Measurements from ENCODE around the gene TACR2. TPM values are rescaled to one million over a fixed set of nuclear protein-coding genes. Genes with fewer than 3 reads are reported as not detected.

The TACR2 gene
- polyA plus RNA-seq, 3 donors: 0.19 to 0.23 (median 0.20) TPM

DNA sequence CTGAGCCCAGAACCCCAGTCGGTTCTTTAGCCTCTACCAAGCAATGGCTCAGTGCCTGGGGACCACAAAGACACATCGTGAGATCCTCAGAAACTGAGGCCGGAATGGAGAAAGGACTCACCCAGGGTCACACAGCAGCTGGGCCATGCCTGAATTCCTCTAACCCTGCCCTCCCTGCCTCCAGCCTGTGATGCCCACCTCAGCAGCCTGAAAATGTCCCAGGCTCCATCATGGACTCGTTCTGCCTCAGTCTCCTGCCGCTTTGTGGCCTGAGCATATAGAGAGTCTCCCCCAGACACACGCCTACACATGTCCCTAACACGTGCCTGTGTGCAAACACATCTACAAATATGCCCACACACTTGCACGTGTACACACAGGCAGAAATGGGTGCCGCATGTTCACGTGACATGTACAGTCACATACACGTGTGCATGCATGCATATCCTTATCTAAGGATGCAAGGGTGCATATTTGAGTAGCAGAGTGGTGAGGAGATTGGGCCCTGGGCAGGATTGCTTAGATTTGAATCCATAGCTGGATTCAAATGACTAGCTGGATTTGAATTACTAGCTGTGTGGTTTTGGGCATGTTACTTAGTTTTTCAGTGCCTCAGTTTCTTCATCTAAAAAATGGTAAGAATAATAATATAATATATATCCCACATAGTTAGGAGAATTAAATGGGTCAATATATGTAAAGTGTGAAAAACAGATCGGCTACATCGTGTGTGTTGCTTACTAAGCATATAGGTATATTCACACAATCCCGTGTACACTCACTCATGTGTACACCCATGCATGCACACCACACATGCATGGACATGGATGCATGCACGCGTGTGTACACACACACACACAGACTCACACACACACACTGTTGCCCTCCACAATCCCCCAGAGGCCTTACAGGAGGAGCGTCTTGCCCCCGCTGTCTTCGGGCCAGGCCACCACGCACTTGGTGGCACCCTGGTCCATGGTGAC is 2.4 kb downstream of the TACR2 start:
- Mint-ChIP-seq H3K4me1 (peaks cover 3% of the 10 kb centered on the region), H3K9me3 (no peaks in the 10 kb centered on the region), H3K4me3 (no peak overlapping the region), H3K27ac (no peak overlapping the region), H3K27me3 (ENCODE audit: low read depth in 3 of 3) (peaks cover 0 to 6% (median 4%) of the 10 kb centered on the region in 3 donors), H3K36me3 (no peaks in the 10 kb centered on the region)
- TF ChIP-seq, protein P1, sequence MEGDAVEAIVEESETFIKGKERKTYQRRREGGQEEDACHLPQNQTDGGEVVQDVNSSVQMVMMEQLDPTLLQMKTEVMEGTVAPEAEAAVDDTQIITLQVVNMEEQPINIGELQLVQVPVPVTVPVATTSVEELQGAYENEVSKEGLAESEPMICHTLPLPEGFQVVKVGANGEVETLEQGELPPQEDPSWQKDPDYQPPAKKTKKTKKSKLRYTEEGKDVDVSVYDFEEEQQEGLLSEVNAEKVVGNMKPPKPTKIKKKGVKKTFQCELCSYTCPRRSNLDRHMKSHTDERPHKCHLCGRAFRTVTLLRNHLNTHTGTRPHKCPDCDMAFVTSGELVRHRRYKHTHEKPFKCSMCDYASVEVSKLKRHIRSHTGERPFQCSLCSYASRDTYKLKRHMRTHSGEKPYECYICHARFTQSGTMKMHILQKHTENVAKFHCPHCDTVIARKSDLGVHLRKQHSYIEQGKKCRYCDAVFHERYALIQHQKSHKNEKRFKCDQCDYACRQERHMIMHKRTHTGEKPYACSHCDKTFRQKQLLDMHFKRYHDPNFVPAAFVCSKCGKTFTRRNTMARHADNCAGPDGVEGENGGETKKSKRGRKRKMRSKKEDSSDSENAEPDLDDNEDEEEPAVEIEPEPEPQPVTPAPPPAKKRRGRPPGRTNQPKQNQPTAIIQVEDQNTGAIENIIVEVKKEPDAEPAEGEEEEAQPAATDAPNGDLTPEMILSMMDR (IDR thresholded peaks at IDR 0.05): no peak
- intact Hi-C loops (cut with micrococcal nuclease): loop anchor here in 1 of 2 donors (5.0 kb wide), 1 partner anchor 88 kb away; no protein-coding TSS in a partner anchor
- H2AFZ ChIP-seq (ENCODE audit: insufficient read depth, low read depth, low read length, poor library complexity, severe bottlenecking): no peak overlapping the region
- no peaks in the 10 kb centered on the region for H3K9me3 ChIP-seq (replicated peaks in 1 of 2; ENCODE audit: control insufficient read depth in 1 of 2, insufficient read depth in 1 of 2, low read length in 2 of 2)
- no peaks in the 10 kb centered on the region for H3K27me3 ChIP-seq (ENCODE audit: control insufficient read depth in 2 of 2, insufficient read depth in 2 of 2, low read length in 2 of 2)
- no peak overlapping the region for H3K4me3 ChIP-seq (replicated peaks in 1 of 3; ENCODE audit: low read depth in 2 of 3, low read length in 3 of 3)
- H4K20me1 ChIP-seq (ENCODE audit: insufficient read depth, low read length): no peaks in the 10 kb centered on the region
- no peak for DNase-seq
- no peaks in the 10 kb centered on the region for H3K36me3 ChIP-seq (replicated peaks in 1 of 2; ENCODE audit: control insufficient read depth in 1 of 2, insufficient read depth in 2 of 2, low read length in 2 of 2)
- peaks cover 3 to 5% of the 10 kb centered on the region in 2 donors for H3K4me1 ChIP-seq (ENCODE audit: control insufficient read depth in 1 of 2, insufficient read depth in 2 of 2, low read length in 2 of 2)
- H3K9ac ChIP-seq (ENCODE audit: insufficient read depth, low read length, poor library complexity, severe bottlenecking): no peak overlapping the region
- 94% methylated on average over 18 of the region's 20 CpGs for WGBS (ENCODE audit: insufficient coverage)
- H3K27ac ChIP-seq (ENCODE audit: low read depth in 1 of 2, low read length in 2 of 2): no peak overlapping the region
- no peak overlapping the region for H3K4me2 ChIP-seq (replicated peaks; ENCODE audit: extremely low read depth, low read length, poor library complexity, severe bottlenecking)
- H3K79me2 ChIP-seq (ENCODE audit: insufficient read depth, low read length): no peaks in the 10 kb centered on the region

GRCh38 chr10:69413221-69413865 is 3.4 kb downstream of the TACR2 start:
- Histone ChIP-seq H3K4me2 (replicated peaks; ENCODE audit: extremely low read depth, low read length, poor library complexity, severe bottlenecking) (no peak overlapping the region), H3K4me3 (replicated peaks in 1 of 3; ENCODE audit: low read depth in 2 of 3, low read length in 3 of 3) (no peak overlapping the region), H3K9ac (ENCODE audit: insufficient read depth, low read length, poor library complexity, severe bottlenecking) (no peak overlapping the region), H2AFZ (ENCODE audit: insufficient read depth, low read depth, low read length, poor library complexity, severe bottlenecking) (no peak overlapping the region), H3K27me3 (ENCODE audit: control insufficient read depth in 2 of 2, insufficient read depth in 2 of 2, low read length in 2 of 2) (no peaks in the 10 kb centered on the region), H3K79me2 (ENCODE audit: insufficient read depth, low read length) (no peaks in the 10 kb centered on the region), H3K27ac (ENCODE audit: low read depth in 1 of 2, low read length in 2 of 2) (no peak overlapping the region), H3K4me1 (ENCODE audit: control insufficient read depth in 1 of 2, insufficient read depth in 2 of 2, low read length in 2 of 2) (peaks cover 10 to 11% of the 10 kb centered on the region in 2 donors), H4K20me1 (ENCODE audit: insufficient read depth, low read length) (no peaks in the 10 kb centered on the region), H3K9me3 (replicated peaks in 1 of 2; ENCODE audit: control insufficient read depth in 1 of 2, insufficient read depth in 1 of 2, low read length in 2 of 2) (no peaks in the 10 kb centered on the region), H3K36me3 (replicated peaks in 1 of 2; ENCODE audit: control insufficient read depth in 1 of 2, insufficient read depth in 2 of 2, low read length in 2 of 2) (no peaks in the 10 kb centered on the region)
- H3K36me3 Mint-ChIP-seq: no peaks in the 10 kb centered on the region
- intact Hi-C loops (cut with micrococcal nuclease): no loop called here
- H3K4me3 Mint-ChIP-seq: no peak overlapping the region
- H3K4me1 Mint-ChIP-seq: peaks cover 7% of the 10 kb centered on the region
- peaks cover 0 to 6% (median 4%) of the 10 kb centered on the region in 3 donors for H3K27me3 Mint-ChIP-seq (ENCODE audit: low read depth in 3 of 3)
- H3K9me3 Mint-ChIP-seq: no peaks in the 10 kb centered on the region
- WGBS (ENCODE audit: insufficient coverage): 9% methylated on average over 5 of the region's 13 CpGs
- H3K27ac Mint-ChIP-seq: no peak overlapping the region
- DNase-seq: peak in 2 of 3 donors; percentile 42 to 52
- TF ChIP-seq, protein P1 (IDR thresholded peaks at IDR 0.05): peak; percentile 46
